Skin epidermis (tissue), 12 donors: ENCODE data around the gene PAK1IP1.
"Not testable (repeated sequence)": the region's sequence is repeated elsewhere in the genome, so short reads cannot be mapped to it uniquely, and the experiment has no call there.

Experiments
- H3K27ac ChIP-seq, 21 experiments: fragments of 200-600 bp; sonication (generic) in 11 of 21; one replicate each; pipeline ENCODE4 v1.5.0; 2020; ENCODE audit warnings: mild to moderate bottlenecking in 3 of 21, inconsistent platforms in 2 of 21, moderate library complexity in 2 of 21
- H3K4me3 ChIP-seq, 7 experiments: fragments of 200-600 bp; sonication (generic) in 2 of 7; one replicate each; pipeline ENCODE4 v1.5.0; 2020; ENCODE audit warnings: inconsistent platforms in 2 of 7, mild to moderate bottlenecking in 2 of 7, moderate library complexity in 1 of 7

The PAK1IP1 gene

GRCh38 chr6:10733863-10734262, 39.1 kb downstream of the PAK1IP1 start:
- no peak overlapping the region for H3K4me3 ChIP-seq
- peak overlapping the region in 1 of 21 experiments; percentile 2 for H3K27ac ChIP-seq

GRCh38 chr6:10736731-10737130, 42.0 kb downstream of the PAK1IP1 start:
- no peak overlapping the region for H3K4me3 ChIP-seq
- H3K27ac ChIP-seq = no peak overlapping the region

GRCh38 chr6:10740061-10740460, 45.3 kb downstream of the PAK1IP1 start:
- H3K4me3 ChIP-seq = no peak overlapping the region
- no peak overlapping the region for H3K27ac ChIP-seq

GRCh38 chr6:10741643-10742042, 46.9 kb downstream of the PAK1IP1 start:
- H3K4me3 ChIP-seq, H3K27ac ChIP-seq: not testable (repeated sequence)

GRCh38 chr6:10742251-10742650, 47.5 kb downstream of the PAK1IP1 start:
- Histone ChIP-seq H3K27ac (no peak overlapping the region), H3K4me3 (no peak overlapping the region)

- H3K27ac ChIP-seq = no peak overlapping the region
- no peak overlapping the region for H3K4me3 ChIP-seq
These were observed 48.7 kb downstream of the PAK1IP1 start for GRCh38 chr6:10743515-10743914.

GRCh38 chr6:10745116-10745515, 50.3 kb downstream of the PAK1IP1 start:
- Histone ChIP-seq H3K27ac (no peak overlapping the region), H3K4me3 (no peak overlapping the region)

- H3K27ac ChIP-seq = peak overlapping the region in 19 of 21 experiments; percentile 69 to 91 (median 85)
These were observed 52.1 kb downstream of the PAK1IP1 start for GRCh38 chr6:10746915-10747250.

GRCh38 chr6:10747251-10747972, 52.6 kb downstream of the PAK1IP1 start, which contains the start of gene TMEM14B:
TSS of gene TMEM14B (plus strand) at chr6:10747805. CDS start at chr6:10749246, 1,441 bp downstream.
- Histone ChIP-seq H3K4me3 (peak within 1 kb of the TSS; percentile 50 to 78 (median 66)), H3K27ac (peak within 1 kb of the TSS in 20 of 21 experiments; percentile 69 to 91 (median 85))

More at GRCh38 chr6:10746915-10747250, 52.1 kb downstream of the PAK1IP1 start:
- H3K4me3 ChIP-seq = peak overlapping the region; percentile 50 to 78 (median 66)

- peak overlapping the region in 1 of 21 experiments; percentile 24 for H3K27ac ChIP-seq
These were observed 55.0 kb downstream of the PAK1IP1 start for GRCh38 chr6:10749734-10750133.

GRCh38 chr6:10750568-10750967, 55.8 kb downstream of the PAK1IP1 start:
- not testable (repeated sequence) for H3K27ac ChIP-seq, H3K4me3 ChIP-seq

More at GRCh38 chr6:10749734-10750133, 55.0 kb downstream of the PAK1IP1 start:
- no peak overlapping the region for H3K4me3 ChIP-seq

GRCh38 chr6:10751757-10752156, 57.0 kb downstream of the PAK1IP1 start:
- H3K4me3 ChIP-seq, H3K27ac ChIP-seq: not testable (repeated sequence)

- no peak overlapping the region for H3K27ac ChIP-seq
- no peak overlapping the region for H3K4me3 ChIP-seq
These were observed 61.3 kb downstream of the PAK1IP1 start for GRCh38 chr6:10756085-10756484.
